Esophagus (tissue), 2 donors: ENCODE measurements around the gene OR2AT4. TPM values are rescaled to one million over a fixed set of nuclear protein-coding genes. Genes with fewer than 3 reads are reported as not detected.
"Not testable (repeated sequence)": the region's sequence is repeated elsewhere in the genome, so short reads cannot be mapped to it uniquely, and the experiment has no call there.

ENCODE experiments used
- H3K27ac ChIP-seq, 2 donors: one replicate each; pipeline ENCODE4 v1.5.1; 2013; ENCODE audit warnings: low read depth in 2 of 2, mild to moderate bottlenecking in 2 of 2, inconsistent platforms in 1 of 2, low read length in 1 of 2, moderate library complexity in 1 of 2
- H3K27me3 ChIP-seq, 2 donors: one replicate each; pipeline ENCODE4 v1.6.1; 2013; ENCODE audit warnings: low read length in 2 of 2, control low read depth in 1 of 2, mild to moderate bottlenecking in 1 of 2; ENCODE audit not compliant: insufficient read depth in 2 of 2, control insufficient read depth in 1 of 2
- H3K36me3 ChIP-seq, 2 donors: one replicate each; pipeline ENCODE4 v1.6.1; 2013; ENCODE audit warnings: low read length in 1 of 2; ENCODE audit not compliant: control insufficient read depth in 2 of 2, insufficient read depth in 2 of 2
- H3K4me1 ChIP-seq, 2 donors: one replicate each; pipeline ENCODE4 v1.6.1; 2013; ENCODE audit warnings: low read length in 1 of 2; ENCODE audit not compliant: control insufficient read depth in 2 of 2, insufficient read depth in 2 of 2
- H3K4me3 ChIP-seq, 2 donors: one replicate each; pipeline ENCODE4 v1.5.1; 2013; ENCODE audit warnings: low read length in 2 of 2, mild to moderate bottlenecking in 2 of 2, low read depth in 1 of 2, moderate library complexity in 1 of 2
- H3K9me3 ChIP-seq, 2 donors: one replicate each; pipeline ENCODE4 v1.6.1; 2013; ENCODE audit warnings: mild to moderate bottlenecking in 2 of 2, low read depth in 1 of 2, low read length in 1 of 2, moderate library complexity in 1 of 2; ENCODE audit not compliant: control insufficient read depth in 2 of 2, insufficient read depth in 1 of 2
- WGBS, 2 donors: extraction: QIAGEN DNeasy Blood & Tissue Kit; methylation state at CpG; one replicate each; pipeline ENCODE4 v1.1.7; 2013; 5-methylcytosine and 5-hydroxymethylcytosine counted together
- polyA plus RNA-seq, 2 donors: library from polyadenylated mRNA; stranded (reverse); fragments of 200-250 nt; gene quantifications; one replicate each; pipeline ENCODE4 v1.2.3, GENCODE V29; 2013
- donor health status: healthy with polysubstance abuse.
- donor health status: Bipolar disorder and iron deficiency.

The OR2AT4 gene
- polyA plus RNA-seq, 2 donors, result not detected

- Histone ChIP-seq H3K36me3 (no peaks in the 10 kb centered on the region), H3K4me1 (no peaks in the 10 kb centered on the region), H3K4me3 (no peak overlapping the region), H3K27me3 (no peaks in the 10 kb centered on the region), H3K9me3 (no peaks in the 10 kb centered on the region), H3K27ac (no peak overlapping the region)
- 78 to 82% methylated on average over 5 of the region's 5 CpGs for WGBS, 2 donors
These were observed 38.5 kb upstream of the OR2AT4 start for GRCh38 chr11:75135021-75135650.

GRCh38 chr11:75133976-75134375, 37.3 kb upstream of the OR2AT4 start:
- 58 to 61% methylated on average over 6 of the region's 6 CpGs for WGBS, 2 donors
- no peaks in the 10 kb centered on the region for H3K27me3 ChIP-seq
- H3K9me3 ChIP-seq, result no peaks in the 10 kb centered on the region
- no peaks in the 10 kb centered on the region for H3K36me3 ChIP-seq
- H3K4me3 ChIP-seq, result no peak overlapping the region
- H3K4me1 ChIP-seq, result no peaks in the 10 kb centered on the region
- H3K27ac ChIP-seq, result no peak overlapping the region

GRCh38 chr11:75132080-75132479, 35.4 kb upstream of the OR2AT4 start:
- H3K36me3 ChIP-seq, result no peaks in the 10 kb centered on the region
- 83 to 85% methylated on average over 3 of the region's 3 CpGs for WGBS, 2 donors

GRCh38 chr11:75126564-75126963, 29.9 kb upstream of the OR2AT4 start:
- H3K4me1 ChIP-seq, result no peaks in the 10 kb centered on the region

More at GRCh38 chr11:75132080-75132479, 35.4 kb upstream of the OR2AT4 start:
- H3K27me3 ChIP-seq, result no peaks in the 10 kb centered on the region
- no peaks in the 10 kb centered on the region for H3K9me3 ChIP-seq
- H3K4me3 ChIP-seq, result no peak overlapping the region
- H3K27ac ChIP-seq, result no peak overlapping the region
- no peaks in the 10 kb centered on the region for H3K4me1 ChIP-seq

GRCh38 chr11:75118577-75118976, 21.9 kb upstream of the OR2AT4 start:
- H3K4me3 ChIP-seq, result no peak overlapping the region
- H3K4me1 ChIP-seq, result no peaks in the 10 kb centered on the region
- H3K27me3 ChIP-seq, result no peaks in the 10 kb centered on the region
- H3K27ac ChIP-seq, result no peak overlapping the region
- WGBS, 2 donors, result 35 to 54% methylated on average over 1 of the region's 1 CpG
- peaks cover 2 to 3% of the 10 kb centered on the region in 2 donors for H3K9me3 ChIP-seq
- no peaks in the 10 kb centered on the region for H3K36me3 ChIP-seq

More at GRCh38 chr11:75126564-75126963, 29.9 kb upstream of the OR2AT4 start:
- Histone ChIP-seq H3K4me3 (no peak overlapping the region), H3K27me3 (no peaks in the 10 kb centered on the region), H3K9me3 (no peaks in the 10 kb centered on the region), H3K27ac (no peak overlapping the region), H3K36me3 (no peaks in the 10 kb centered on the region)
- WGBS, 2 donors, result 64 to 75% methylated on average over 2 of the region's 2 CpGs

GRCh38 chr11:75114465-75114864, 17.8 kb upstream of the OR2AT4 start:
- peaks cover 2 to 3% of the 10 kb centered on the region in 2 donors for H3K9me3 ChIP-seq
- no peaks in the 10 kb centered on the region for H3K36me3 ChIP-seq
- no peak overlapping the region for H3K4me3 ChIP-seq
- no peak overlapping the region for H3K27ac ChIP-seq
- H3K4me1 ChIP-seq, result no peaks in the 10 kb centered on the region
- H3K27me3 ChIP-seq, result no peaks in the 10 kb centered on the region
- 87 to 93% methylated on average over 2 of the region's 2 CpGs for WGBS, 2 donors

GRCh38 chr11:75113030-75113429, 16.4 kb upstream of the OR2AT4 start:
- H3K9me3 ChIP-seq, result peaks cover 2 to 3% of the 10 kb centered on the region in 2 donors

GRCh38 chr11:75112200-75112599, 15.5 kb upstream of the OR2AT4 start:
- Histone ChIP-seq H3K4me3 (no peak overlapping the region), H3K4me1 (no peaks in the 10 kb centered on the region), H3K9me3 (peaks cover 2 to 3% of the 10 kb centered on the region in 2 donors), H3K36me3 (no peaks in the 10 kb centered on the region), H3K27me3 (no peaks in the 10 kb centered on the region), H3K27ac (no peak overlapping the region)
- 86 to 90% methylated on average over 2 of the region's 2 CpGs for WGBS, 2 donors

More at GRCh38 chr11:75113030-75113429, 16.4 kb upstream of the OR2AT4 start:
- H3K36me3 ChIP-seq, result no peaks in the 10 kb centered on the region
- no peaks in the 10 kb centered on the region for H3K27me3 ChIP-seq
- no peak overlapping the region for H3K4me3 ChIP-seq
- H3K27ac ChIP-seq, result no peak overlapping the region
- no peaks in the 10 kb centered on the region for H3K4me1 ChIP-seq
- WGBS, 2 donors, result 18 to 25% methylated on average over 1 of the region's 1 CpG

GRCh38 chr11:75107187-75107586, 10.5 kb upstream of the OR2AT4 start:
- no peak overlapping the region for H3K27ac ChIP-seq

GRCh38 chr11:75105967-75106681, 9.4 kb upstream of the OR2AT4 start:
- not testable (repeated sequence) for H3K9me3 ChIP-seq, H3K4me1 ChIP-seq, H3K36me3 ChIP-seq, H3K4me3 ChIP-seq, H3K27ac ChIP-seq, H3K27me3 ChIP-seq
- 74 to 79% methylated on average over 2 of the region's 2 CpGs for WGBS, 2 donors

More at GRCh38 chr11:75107187-75107586, 10.5 kb upstream of the OR2AT4 start:
- Histone ChIP-seq H3K4me3 (no peak overlapping the region), H3K27me3 (no peaks in the 10 kb centered on the region), H3K36me3 (no peaks in the 10 kb centered on the region), H3K9me3 (peaks cover 0 to 2% of the 10 kb centered on the region in 2 donors), H3K4me1 (no peaks in the 10 kb centered on the region)
- WGBS, 2 donors, result 60 to 70% methylated on average over 4 of the region's 4 CpGs
